NCI-H2029 (cell line): ENCODE data around the gene RIMS3.
A peak's percentile ranks its signal among the peaks of the same experiment; 100 is the strongest.

Experiments used
- DNase-seq: peaks from one replicate; lab custom pipeline; 2025; lab: John Stamatoyannopoulos, UW

The RIMS3 gene

GRCh38 chr1:40691538-40692428 is 26.3 kb upstream of the RIMS3 start, which contains the start of gene NFYC:
Gene NFYC, plus strand, starts transcription at chr1:40691704. Its CDS starts 47,140 bp downstream, at chr1:40738844.
- peak; percentile 100 for DNase-seq

GRCh38 chr1:40690771-40691537 is 25.5 kb upstream of the RIMS3 start:
- DNase-seq, result no peak

GRCh38 chr1:40689737-40690136 is 24.3 kb upstream of the RIMS3 start:
- DNase-seq, result no peak

- DNase-seq, result no peak
These were observed 22.2 kb upstream of the RIMS3 start for GRCh38 chr1:40687661-40688060.

DNA sequence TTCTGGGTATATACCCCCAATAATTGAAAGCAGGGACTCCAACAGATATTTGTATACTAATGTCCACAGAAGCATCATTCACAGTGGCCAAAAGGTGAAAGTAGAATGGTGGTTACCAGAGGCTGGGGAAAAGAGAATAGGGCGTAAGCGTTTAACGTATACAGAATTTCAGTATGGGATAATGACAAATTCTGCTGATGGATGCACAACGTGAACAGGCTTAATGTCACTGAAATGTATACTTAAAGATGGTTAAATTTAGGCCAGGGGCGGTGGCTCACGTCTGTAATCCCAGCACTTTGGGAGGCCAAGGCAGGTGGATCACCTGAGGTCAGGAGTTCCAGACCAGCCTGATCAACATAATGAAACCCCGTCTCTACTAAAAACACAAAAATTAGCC is 21.6 kb upstream of the RIMS3 start:
- DNase-seq, result no peak

DNA sequence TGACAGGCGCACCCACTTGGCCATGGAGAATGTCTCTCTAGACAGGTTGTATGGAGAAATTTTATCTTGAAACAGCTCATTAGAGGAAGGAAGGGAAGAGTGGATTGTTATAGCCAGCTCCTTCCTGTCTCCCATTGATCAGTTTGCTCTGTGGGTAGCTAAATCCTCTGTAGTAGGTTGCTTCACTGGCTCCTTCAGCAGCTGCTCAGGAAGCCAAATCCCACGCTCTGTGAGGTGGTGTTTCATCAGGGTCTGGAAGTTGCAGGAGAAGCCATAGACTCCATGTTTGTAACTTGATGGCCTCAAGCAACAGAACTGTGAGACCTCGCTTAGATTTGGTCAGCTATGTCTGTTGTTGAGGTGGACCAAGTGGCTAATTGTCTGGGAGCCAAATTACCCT is 19.2 kb upstream of the RIMS3 start:
- no peak for DNase-seq

DNA sequence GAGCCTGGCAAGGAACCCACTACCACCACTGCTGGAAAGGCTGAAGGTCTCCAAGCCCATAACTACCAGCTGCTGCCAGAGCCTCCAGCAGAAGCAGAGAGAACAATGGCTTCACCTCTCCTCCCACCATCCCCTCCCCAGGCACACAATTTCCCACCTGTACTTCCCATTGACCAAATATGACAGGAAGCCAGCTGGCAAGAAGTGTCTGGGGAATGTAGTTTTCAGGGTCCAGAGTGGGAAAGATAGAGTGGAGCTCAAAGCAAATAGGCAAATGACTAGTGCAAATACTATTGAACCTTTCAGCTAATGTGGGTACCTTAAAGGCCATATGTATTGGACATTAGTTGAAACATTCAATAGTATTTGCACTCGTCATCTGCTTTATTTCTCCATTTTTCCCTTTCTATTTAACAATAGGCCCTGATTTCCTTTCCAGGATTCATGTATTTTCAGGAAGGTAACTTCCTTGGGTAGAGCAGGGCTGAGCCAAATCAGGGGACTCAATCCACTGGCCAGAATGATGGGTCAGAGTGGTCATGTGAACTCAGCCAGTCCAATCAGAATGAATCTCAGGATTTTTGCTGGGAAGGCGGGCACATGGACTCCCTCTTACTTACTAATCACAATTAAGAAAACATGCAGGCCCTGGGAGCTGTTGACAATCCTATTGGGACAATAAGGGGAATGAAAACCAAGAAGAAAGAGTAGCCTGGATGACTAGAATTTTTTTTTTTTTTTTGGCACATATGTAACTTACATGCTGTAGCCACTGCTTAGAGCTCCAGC is 13.9 kb upstream of the RIMS3 start:
- peak; percentile 80 for DNase-seq

DNA sequence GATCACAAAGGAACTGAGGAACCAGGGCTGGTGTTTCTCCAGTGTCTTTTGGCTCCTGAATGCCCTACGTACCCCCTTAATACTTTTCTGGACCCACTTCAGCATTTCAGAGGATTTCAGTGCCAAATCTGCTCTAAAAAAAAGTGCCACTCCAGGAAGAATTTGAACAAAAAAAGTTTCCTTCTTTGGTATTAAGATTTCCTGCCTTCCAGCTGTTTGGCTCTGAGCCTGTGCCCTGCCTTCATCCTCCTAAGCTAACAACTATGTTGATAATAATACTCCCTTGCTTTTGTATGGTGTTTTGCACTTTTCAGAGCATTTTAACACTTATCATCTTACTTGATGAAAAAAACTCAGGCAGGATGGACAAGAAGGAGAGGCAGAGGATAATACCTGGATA is 11.0 kb upstream of the RIMS3 start:
- DNase-seq, result no peak

DNA sequence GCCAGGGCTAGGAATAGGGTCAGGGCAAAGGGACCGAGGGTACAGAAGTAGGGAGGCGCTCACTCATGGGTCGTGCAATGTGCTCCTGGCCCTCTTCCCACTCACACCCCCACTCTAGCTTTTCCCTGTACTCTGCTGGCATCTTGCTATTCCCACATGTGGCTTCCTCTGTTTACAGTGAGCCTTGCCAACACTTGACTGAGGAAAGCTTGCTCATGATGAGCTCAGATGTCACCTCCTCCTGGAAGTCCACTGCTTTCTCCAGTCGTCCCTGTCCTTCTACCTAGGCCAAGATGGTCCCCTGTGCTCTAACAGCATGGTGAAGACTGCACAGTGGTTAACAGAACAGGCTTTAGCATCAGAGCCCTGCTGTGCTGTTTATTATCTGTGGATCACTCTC is 8.0 kb upstream of the RIMS3 start:
- DNase-seq, result peak; percentile 86

DNA sequence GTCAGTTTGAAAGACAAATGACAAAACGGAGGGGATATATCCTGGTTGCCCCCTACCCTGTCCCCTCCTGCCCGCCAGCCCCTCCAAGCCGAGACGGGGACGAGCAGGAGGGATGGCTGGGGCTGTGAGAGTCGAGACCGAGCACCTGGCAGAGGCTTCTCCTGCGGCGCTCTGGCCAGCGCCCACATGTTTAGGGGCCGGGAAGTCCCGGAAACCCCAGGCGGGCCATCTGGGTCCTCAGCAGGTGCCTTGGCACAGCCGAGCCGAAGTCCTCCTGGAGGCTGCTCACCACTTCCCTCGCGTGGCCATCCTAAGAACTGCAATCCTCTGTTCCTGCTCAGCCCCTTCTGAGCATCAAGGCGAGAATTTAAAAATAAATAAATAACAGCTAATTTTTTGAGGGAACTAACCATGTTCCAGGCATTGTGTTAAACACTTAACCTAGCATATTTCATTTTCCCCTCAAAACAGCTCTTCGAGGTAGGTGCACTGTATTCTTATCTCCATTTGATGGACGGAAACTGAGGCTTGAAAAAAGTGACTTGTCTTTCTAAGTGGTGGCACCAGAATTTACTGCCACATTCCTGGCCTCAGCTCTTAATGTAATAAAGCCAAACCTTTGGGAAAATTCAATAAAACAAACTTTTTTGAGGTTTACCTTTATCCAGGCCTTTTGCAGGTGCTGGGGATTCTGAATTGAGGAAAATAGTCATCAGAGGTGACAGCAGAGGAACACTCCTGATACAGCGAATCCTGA is 3.5 kb upstream of the RIMS3 start:
- DNase-seq, result peak; percentile 100

DNA sequence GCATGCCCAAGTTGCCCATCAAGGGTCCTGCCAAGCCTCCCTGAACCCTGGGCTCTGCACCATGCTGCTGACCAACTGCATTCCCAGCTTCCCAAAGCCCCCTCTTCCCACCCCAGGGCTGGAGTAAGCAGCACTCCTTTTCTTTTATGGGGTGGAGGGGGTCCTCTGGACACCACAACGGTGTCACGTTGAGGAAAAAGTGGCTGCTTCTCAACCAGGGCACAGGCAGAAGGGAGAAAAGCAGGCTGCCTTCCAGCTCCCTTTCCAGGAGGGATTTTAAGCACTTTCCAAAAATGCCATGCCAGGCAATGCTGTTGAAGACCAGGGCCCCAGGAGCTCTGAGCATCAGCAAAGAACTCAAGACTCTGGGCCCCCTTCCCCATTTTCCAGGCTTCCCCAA is 691 bp downstream of the RIMS3 start:
- no peak for DNase-seq

DNA sequence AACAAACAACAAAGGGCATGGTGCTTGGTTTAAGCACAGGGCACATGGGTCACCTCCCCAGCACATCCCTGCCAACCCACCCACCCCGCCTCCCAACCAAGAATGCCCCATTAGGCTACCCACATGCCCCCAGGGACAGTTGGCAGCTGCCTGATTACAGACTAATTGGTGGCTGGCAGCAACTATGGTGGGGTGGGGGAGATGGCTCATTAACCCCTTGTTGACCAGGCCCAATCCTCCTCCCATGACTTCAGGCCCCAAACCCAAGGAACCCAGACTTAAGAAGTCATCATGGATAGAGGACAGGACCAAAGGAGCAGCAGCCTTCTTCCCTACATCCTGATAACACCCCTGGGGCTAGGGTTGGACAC is 1.3 kb downstream of the RIMS3 start:
- DNase-seq, result no peak

GRCh38 chr1:40663324-40664166 is 1.9 kb downstream of the RIMS3 start:
- DNase-seq, result no peak

DNA sequence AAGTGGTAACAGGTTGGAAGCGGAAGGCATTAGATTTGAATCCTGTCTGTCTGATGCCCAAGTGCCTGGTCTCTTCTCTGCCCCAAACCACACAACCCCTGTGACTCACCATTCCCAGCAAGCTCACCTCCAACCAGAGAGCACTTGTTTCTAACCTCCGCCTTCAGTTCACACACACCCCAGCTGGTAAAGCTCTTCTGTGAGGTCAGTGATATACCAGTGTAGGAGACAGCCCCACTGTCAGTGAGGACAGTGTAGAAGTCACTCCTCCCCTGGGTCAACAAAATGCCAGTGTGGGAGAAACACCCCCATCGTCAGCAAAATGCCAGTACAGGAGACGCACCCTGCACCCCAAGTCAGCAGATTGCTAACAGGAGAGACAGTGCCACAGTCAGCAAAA is 2.6 kb downstream of the RIMS3 start:
- DNase-seq, result no peak

DNA sequence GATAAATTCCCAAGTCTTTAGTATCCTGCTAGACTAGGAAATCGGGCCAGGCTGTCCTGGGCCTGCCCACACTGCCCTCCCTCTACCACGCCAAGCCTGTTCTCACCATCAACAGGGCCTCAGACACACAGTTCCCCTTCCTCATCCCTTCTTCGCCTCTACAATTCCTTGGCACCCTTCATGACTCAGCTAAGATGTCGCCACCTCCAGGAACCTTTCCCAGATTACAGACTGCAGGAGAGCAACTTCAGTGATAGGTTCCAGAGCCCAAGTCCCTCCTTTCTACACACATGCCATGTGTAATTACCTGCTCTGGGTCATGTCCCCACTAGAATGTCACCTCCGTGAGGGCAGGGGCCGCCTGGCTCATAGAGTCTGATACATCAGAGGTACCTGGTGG is 3.3 kb downstream of the RIMS3 start:
- DNase-seq, result no peak

DNA sequence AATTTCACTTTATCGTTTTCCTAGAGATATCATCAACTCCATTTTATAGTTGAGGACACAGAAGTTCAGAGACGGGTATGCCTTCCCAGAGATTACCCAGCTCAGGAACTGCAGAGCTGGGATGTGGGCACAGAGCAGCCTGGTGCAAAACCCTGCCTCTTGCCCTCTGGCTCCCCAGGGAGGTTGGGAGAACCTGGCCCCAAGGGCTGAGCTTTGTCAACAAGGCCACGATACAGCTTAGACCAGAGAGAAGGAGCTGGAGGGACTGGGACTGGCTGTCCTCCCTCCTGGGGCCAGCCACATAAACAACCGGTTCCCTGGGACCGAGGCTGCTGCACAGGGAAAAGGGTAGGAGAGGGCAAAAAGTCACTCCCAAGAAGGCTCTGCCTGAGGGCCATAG is 3.8 kb downstream of the RIMS3 start:
- DNase-seq, result no peak

- DNase-seq, result no peak
These were observed 5.9 kb downstream of the RIMS3 start for GRCh38 chr1:40659649-40659947.

GRCh38 chr1:40658751-40659648 is 6.5 kb downstream of the RIMS3 start:
- no peak for DNase-seq

DNA sequence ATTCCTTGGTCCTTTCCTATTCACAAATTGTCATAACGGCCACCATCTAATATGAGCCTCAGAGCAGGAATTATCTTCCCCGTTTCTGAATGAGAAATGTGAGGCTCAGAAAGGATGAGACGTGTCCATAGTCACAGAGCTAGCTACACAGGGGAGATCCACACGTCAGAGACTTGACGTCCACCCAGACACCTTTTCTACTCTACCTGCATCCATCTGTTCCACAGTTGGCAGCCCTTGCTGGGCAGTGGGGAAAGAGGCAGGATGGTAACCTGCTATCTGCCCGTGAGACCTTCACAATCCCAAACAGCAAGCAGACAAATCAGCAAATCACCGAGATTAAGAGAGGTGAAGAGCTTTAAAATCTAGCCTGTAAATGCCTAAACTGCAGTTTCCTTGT is 8.4 kb downstream of the RIMS3 start:
- no peak for DNase-seq
